DND-41 (cell line): ENCODE results near the gene UGT1A5.

ENCODE experiments used
- EZH2 ChIP-seq: IDR thresholded peaks from 3 replicates; pipeline ENCODE4 v1.6.1; 2012; ENCODE audit warnings: borderline replicate concordance, low read depth, mild to moderate bottlenecking, moderate library complexity, low read length, inconsistent platforms; ENCODE audit not compliant: severe bottlenecking
- TF ChIP-seq, protein P1 (sequence below): IDR thresholded peaks from 2 replicates; pipeline ENCODE4 v1.5.1; 2012; ENCODE audit warnings: borderline replicate concordance, low read length, moderate library complexity, mild to moderate bottlenecking; ENCODE audit not compliant: poor library complexity, severe bottlenecking; ENCODE audit errors: extremely low read depth

- TF ChIP-seq, protein P1, sequence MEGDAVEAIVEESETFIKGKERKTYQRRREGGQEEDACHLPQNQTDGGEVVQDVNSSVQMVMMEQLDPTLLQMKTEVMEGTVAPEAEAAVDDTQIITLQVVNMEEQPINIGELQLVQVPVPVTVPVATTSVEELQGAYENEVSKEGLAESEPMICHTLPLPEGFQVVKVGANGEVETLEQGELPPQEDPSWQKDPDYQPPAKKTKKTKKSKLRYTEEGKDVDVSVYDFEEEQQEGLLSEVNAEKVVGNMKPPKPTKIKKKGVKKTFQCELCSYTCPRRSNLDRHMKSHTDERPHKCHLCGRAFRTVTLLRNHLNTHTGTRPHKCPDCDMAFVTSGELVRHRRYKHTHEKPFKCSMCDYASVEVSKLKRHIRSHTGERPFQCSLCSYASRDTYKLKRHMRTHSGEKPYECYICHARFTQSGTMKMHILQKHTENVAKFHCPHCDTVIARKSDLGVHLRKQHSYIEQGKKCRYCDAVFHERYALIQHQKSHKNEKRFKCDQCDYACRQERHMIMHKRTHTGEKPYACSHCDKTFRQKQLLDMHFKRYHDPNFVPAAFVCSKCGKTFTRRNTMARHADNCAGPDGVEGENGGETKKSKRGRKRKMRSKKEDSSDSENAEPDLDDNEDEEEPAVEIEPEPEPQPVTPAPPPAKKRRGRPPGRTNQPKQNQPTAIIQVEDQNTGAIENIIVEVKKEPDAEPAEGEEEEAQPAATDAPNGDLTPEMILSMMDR: no peak
- no peak for TF ChIP-seq EZH2
Measured at GRCh38 chr2:233789554-233789953, 76.8 kb downstream of the UGT1A5 start.
